GM21515 (cell line): ENCODE data around the gene ATPAF1.

Source experiments
- ATAC-seq: cut with Tn5 transposase; IDR thresholded peaks from one replicate; pipeline ENCODE4 v1.9.1; 2021; ENCODE audit not compliant: unreplicated experiment

ATPAF1 gene

DNA sequence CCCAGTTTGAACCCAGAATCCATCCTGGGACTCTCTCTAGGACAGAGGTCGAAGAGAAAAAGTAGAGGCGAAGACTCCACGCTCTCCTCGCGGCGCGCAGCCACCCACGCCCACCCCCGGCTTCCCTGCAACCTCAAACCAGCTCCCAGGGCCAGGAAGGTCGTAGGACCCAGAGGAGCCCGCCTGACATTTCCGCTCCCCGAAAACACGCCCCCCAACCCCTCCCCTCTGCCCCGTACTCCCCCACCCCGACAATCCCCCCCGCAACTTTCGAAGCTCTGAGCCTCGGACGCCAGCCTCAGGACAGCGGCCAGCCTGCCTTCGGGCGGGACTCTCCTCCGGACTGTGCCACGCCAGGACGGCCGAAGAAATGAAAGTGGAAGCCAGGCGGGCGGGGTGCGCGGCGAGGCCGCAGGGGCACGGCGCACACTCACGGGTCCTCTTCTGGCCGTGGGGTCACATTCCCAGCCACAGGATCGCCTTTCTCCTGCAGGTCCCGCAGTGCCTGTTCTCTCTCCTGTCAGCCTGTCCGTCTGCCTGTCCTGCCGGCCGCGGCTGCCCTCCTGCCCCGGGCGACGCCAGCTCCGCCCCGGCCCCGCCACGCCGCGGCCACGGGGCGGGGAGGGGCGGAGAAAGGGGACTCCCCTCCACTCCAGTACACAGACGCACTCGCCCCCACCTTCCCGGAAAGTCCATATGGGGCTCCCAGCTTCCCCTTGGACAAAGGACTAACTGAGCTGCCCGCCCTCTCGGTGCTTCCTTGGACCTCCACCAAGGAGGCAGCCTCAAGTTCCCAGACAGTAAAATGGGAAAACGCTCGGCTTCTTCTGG is 51.7 kb downstream of the ATPAF1 start, which contains the start of gene MOB3C:
TSS of gene MOB3C (minus strand) at position 535 of the 831 bp plus-strand sequence. CDS start 3,490 bp downstream, outside the sequence.
- ATAC-seq = peak; percentile 61

DNA sequence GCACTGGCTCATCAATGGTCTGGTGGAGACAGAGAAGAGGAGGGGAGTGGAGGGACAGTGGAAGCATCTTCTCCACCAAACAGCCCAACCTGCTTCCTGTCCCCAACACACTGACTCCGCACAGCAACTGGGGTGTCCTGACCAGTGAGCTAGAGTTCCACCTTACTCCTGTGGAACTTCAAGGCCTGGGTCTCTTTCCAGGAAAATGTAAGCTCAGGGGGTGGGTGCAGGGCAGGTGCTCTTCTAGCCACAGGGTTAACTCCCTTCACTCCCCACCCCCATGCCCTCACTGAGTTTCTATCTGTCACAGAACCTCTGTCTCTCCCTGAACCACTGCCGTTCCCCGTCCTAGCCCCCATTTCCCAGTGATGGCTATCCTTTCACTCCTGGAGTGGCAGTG is 52.4 kb downstream of the ATPAF1 start:
- ATAC-seq = no peak

DNA sequence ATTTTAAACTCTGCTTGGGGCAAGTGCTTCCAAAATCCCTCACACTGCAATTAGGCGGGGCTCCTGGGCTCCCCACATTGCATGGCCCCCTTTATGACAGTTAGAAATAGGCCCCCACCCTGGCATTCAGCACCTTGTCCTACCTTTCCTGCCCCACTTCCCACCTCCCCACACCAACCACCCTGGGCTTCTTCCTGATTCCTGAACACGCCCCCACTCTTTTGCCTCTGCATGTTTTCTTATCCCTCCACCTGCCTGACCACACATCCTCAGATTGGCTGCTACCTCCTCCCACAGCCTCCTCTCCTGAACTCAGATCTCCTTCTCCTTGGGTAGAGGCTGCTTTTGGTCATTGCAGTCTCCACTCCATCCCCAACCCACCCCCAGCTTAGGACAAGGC is 53.1 kb downstream of the ATPAF1 start:
- no peak for ATAC-seq

DNA sequence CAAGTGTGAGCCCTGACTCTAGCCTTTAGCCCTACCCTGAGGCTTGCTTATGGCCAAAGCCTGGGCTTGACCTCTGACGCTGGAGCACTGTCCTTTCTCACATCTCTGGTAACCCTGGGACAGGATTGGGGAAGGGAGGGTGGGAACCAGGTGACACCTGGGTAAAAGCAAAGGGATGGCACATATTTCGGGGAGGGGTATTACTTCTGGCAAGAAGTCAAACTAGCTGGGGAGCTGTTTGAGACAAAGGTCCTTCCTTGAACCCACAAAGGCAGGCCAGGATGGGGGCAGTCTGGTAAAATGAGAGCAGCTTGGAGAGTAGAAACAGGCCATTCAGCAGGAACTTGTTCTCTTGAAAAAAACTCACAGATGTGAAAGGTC is 53.6 kb downstream of the ATPAF1 start:
- no peak for ATAC-seq

DNA sequence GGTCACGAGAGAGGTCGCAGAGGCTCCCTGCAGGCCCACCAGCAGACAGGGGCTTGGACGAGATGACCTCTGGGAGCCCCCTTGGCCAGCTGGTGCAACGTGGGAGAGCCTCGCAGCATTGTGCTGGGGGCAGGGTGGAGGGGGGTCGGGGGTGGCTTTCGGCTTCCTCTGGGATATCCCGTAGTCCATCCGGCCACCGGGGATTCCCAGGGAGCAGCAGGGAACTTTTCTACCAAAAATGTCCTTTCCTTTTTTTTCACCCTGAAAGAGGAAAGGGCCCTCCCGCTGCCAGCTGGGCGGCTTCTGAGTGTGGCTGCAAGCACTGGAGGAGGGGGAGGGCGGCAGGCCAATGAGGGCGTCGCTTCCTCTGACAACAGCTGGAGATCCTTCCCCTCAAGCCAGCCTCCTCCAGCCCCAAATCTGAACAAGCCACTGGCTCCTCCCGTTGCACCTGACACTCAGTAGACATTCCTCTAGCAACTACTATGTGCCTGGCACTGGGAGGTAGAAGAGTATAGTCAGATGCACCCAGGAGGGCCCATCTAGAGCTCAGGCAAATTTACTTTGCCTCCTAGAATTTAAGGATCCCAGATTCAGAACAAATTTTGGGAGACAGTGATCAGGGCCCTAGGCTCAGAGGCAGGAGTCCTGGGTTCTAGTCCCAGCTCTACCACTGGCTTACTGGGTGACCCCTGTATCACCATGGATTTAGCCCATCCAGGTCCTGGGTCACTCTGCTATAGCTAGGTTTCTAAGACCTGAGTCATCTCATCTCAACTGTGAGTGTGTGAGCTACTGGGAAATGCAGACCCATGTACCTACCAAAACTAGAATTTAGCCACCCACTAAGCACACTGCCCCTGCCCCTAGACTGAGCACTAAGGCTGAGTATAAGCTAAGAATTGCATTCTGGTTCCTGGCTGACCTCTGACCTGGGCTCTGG is 54.2 kb downstream of the ATPAF1 start:
- ATAC-seq = no peak

DNA sequence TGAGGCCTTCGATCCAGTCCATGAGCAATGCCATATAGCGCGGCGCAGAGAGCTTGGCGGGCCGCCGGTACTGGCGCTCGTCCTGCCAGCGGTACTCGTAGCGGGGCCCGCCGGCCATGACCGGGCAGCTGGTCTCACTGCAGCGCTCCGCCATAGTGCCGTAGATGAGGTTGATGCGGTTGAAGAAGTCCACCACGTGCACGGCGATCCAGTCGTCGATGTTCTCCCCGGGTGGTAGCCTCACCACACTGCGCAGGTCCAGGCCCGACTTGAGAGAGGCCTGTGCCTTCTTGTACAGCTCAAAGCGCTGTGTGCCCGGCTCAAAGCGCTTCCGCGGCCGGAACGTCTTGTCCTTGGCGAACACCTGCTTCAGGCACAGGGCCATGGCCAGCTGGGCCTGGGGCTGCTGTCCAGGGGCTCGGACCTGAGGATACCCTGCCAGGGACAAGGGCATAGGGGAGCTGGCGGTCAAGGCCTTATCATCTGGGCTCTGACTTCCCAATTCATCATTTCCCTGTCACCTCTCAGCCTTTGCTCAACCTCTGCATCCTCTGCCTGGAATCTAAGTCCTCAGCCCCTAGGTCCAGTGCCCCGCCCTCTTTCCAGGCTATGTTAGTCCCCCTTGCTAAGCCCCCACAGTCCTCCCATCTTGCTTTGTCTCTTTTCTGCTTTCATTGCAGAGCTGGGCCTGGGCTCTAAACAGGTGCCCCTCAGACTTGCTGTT is 55.1 kb downstream of the ATPAF1 start:
- no peak for ATAC-seq

DNA sequence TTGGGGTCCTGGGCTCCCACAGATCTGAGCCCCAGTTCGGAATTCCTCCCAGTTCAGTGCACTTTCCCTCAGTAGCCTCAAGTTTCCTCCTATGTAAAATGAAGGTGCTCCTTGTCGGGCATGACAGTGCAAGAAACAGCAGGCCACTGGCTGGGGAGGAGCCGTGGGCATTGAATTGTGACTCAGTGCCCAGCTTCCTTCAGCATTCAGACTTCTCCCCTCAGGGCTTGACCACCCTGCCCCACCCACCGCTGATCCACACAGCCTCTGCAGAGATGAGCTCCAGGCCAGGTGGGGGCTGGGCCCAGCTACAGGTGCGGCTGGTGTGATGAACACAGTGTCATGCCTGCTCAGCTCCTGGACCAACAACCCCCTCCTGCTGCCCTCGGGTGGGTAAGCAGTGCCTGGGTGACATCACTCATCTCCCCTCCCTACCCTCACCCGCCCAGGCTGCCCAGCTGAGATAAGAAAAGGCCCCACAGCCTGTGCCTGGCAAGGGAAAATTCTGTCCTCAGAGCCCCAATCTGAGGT is 56.4 kb downstream of the ATPAF1 start:
- ATAC-seq = no peak

DNA sequence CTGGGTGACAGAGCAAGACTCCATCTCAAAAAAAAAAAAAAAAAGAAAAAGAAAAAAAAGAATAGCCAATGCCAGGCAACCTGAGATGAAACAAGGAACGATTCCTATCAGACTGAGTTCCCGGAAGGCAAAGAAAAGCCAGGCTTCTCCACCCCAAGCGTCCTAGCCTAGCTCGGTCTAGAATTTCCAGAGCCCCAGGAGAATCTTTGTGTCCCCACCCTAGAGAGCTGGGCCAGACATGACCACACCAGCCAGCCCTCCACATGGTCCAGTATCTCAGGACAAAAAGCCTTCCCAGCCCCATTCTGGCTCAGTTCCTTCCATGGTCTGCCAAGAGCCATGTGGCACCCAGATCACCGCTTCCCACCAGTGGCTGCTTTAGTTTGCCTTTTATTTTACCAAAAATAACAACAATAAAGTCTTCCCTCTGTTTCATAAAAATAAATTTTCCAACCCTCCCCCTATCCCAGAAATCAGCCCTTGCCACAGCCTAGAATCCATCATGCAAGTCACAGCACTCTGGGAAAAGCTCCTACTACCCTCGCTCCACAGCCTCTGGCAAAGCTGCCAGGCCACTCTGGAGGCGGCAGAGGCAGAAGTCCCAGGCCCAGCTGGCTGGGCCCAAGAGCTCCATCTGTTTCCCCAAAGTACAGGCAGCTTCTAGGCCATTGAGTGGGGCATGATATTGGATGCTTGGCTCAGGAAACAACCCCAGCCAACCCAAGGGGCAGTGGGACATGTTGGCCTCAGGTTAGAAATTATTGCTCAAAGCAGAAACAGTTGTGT is 60.6 kb downstream of the ATPAF1 start:
- no peak for ATAC-seq

DNA sequence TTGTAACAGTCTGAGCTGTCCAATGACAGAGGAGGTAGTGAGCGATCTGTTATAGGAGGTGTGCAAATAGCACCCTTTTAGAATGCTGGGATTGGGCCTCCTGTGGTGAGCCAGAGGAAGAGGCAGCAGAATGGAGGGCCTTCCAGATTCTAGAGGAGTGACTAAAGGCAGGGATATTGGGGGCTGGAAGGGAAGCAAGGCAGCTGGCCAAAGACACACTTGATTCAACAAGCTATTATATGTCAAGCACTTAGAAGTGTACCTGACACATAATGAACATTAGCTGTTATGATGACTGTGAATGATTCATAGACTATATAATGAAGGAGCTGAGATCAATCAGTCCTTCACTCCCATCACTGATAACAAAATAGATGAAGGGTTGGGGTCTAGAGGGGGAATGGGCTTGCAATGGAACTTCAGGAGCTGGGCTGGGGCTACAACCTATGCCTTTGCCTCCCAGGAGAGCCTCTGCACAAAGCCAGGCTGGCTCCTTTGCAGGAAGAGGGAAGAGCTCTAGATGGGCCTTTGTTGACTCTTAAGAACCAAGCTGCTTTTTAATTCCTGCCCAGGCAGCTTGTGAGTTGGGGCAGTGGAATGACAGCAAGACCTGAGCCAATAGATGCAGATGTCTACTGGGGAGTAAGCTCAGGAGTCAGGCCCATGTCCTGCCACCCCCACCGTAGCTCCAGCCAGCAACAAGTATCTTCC is 61.8 kb downstream of the ATPAF1 start:
- no peak for ATAC-seq

DNA sequence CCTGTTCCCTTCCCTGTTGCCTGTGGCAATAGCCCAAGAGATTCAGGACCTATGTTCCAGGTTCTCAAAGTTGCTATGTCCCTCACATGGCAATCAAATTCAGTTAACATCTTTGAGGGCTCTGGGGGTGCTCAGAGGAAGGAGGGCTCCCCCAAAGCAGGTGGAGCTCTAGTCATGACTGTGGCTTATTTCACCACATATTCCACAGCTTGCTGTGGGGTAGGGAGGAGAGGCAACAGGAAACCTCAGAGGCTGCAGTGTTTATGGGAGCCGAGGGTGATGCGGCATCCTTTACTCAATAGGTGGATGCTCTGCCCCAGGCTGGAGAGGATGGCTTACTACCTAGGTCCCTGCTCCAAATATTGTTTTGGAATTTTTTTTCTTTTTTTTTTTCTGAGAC is 62.9 kb downstream of the ATPAF1 start:
- no peak for ATAC-seq

DNA sequence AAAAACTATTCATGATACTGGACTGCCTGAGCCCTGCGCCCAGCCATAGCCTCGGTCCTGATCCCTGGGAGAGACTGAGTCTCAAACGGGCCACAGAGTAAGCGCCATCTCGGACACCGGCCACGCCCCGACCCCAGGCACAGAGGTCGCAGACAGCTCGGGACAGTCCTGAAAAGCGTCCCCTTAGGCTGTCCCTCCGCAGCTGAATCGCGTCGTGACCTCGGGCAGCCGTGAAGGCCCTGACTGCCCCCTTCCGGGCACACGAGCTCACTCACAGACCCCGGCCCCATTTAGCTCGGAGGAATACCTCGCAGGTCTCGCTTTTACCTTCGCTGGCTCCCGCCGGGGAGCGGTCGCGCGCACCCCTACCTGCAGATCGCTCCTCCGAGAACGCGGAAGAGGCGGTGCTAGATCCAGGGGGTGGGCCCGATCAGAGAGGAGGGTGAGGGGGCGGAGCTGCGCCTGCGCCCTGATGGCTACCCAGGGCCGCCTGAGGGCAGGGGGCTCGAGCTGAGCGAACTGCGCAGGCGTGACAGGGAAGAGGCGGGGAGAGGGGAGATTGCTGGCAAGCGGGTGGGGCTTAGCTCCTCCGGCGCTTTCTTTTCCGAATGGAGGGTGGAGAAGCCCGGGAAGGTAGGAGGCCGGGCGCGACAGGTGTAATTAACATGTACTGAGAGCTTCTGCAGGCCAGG is 64.2 kb downstream of the ATPAF1 start, which contains the start of gene MKNK1:
TSS of gene MKNK1 (minus strand) at position 411 of the 692 bp plus-strand sequence. CDS start 20,941 bp downstream, outside the sequence.
- peak; percentile 94 for ATAC-seq

DNA sequence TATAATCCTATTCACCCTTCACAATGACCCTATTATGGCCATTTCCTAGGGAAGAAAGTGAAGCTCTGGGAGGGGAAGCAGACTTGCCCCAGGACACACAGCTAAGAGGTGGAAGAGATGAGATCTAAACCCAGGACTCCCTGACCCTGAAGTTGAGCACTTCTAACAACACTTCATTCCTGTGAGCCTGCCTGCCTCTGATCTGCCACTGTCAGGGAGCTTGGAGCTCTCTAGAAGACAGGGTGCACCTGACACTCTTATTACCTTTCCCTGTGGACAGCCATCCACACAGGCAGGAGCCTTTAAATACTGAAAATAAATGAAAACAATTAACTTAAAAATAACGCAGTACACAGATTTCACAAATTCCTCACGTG is 64.7 kb downstream of the ATPAF1 start:
- no peak for ATAC-seq

DNA sequence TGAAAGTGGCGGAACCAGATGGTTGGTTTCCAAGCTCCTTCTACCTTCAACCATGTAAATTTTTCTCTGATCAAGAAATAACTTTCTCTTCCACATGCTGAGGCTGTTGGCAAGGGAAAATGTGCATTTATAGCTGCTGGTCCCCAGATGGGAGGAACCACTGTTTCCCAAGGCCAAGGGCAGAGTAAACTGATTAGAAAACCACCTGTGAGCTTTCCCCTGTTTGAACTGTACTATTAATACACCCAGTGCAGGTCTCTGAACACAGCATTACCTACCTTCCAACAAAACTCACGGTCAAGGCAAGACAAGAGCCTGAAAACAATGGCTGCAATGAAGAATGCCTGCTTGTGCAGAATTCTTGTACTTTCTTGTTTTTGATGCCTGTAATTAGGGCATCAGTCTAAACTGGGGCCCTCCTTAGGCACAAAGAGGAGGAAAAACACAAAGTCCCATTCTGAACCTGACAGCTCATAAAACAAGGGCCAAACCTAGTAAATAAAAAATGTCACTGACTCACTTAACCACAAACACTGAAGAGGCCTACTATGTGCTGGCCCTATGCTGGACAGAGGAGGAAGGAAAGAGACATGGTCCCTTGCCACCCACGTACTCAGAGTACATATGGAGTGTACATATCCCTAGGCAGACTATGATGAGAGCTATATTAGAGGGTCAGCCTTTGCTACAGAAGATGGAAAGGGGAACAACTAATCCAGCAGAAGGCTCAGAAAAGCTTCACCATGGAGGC is 66.7 kb downstream of the ATPAF1 start:
- no peak for ATAC-seq

DNA sequence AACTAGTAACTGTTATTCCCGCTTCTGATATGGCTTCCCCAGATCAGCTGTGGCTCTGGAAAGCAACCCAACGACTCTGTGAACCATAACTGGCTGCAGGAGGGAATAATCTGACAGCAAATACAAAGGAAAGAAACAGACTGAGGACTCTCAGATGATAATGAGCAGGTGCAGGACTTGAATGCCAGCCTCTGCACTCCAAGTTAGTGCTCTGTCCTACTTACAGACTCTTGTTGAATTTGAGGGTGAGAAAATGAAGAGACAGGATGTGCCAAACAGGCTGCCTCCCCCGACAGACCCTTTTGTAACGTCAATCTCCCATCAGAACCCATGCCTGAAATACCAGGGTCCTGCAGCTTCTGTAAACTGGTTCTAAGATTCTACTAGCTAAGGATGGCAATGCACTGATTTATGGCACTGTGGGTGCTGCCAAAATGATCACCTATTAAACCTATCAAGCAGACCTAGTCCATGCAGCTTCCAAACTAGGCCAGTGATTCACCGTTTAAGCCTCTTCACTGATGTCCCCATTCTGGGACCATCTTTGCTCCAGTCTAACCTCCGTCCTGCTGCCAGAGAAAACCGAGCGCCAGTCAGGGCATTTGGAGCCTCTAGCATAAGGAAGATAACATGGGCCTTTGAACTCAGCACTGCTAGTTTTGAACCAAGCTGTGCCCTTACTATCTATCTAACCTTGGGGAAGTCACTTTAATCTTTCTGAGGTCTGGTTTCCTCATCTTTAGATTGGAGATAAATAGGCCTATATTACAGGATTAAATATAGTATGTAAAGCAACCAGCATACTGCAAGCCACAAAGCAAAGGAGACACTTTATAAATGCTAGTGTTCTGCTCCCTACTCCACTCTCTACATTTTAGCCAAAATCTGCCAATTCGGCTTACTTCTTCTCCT is 68.8 kb downstream of the ATPAF1 start:
- ATAC-seq = no peak

DNA sequence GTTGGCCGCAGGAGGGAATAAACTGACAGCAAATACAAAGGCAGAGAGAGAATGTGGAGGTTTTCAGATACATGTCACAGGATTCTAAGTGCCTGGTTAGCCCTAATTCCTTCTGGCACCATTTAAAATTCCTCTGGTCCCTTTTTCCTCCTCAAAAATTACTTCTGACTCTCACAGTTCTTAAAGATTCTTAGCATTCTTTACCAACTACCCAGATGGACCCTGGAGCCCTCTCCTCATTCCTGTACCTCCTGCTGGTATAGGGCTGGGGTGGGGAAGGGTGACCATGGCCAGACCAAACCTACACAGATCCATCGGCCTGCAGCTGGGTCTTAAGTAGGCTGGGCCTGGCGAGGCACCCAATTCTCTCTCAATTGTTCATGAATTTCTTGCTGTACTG is 71.3 kb downstream of the ATPAF1 start:
- ATAC-seq = no peak

DNA sequence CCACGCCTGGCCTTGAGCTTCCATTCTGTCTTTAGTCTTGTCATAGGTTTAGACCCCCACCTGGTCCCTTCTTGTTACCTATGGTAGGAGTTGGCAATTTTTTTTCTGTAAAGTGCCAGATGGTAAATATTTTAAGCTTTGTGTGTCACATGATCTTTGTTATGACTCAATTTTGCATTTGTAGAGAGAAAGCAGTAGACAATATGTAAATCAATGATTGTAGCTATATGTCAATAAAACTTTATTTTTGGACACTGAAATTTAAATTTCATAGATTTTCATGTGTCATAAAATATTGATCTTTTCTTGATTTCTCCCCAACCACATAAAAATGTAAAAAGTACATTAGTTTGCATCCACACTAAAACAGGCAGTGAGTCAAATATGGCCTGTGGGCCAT is 72.1 kb downstream of the ATPAF1 start:
- ATAC-seq = no peak

DNA sequence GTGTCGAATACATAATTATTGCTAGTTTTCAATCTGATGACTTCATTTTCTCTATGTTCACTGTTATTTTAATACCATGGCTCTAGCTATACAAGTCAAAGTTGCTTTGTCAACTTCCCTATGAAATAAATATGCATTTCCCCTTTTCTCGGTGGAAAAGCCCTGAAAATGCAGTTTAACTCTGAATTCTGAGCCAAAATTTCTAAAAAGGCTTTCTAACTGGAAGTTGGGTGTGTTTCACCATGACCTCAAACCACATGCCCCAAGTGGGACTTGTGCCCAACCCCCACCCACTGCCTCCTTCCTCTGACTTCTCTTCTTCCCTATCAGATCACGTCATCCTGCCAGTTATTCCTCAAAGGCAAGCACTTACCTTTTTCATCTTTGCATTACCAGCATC is 73.0 kb downstream of the ATPAF1 start:
- ATAC-seq = no peak
